SK-N-SH treated with all-trans-retinoic acid at 6 μM for 48 hours (cell line): ENCODE data around the gene SIRPB2.

Source experiments
- ARNTL ChIP-seq: fragments of 450-650 bp; formaldehyde crosslinking; IDR thresholded peaks from 2 replicates; pipeline ENCODE4 v1.5.0; 2020; ENCODE audit warnings: low read depth, mild to moderate bottlenecking, moderate library complexity, borderline replicate concordance
- BACH2 ChIP-seq: fragments of 250-450 bp; sonication (Bioruptor Pico); IDR thresholded peaks from 2 replicates; pipeline ENCODE4 v1.9.0; 2021; ENCODE audit warnings: mild to moderate bottlenecking, borderline replicate concordance
- SNAI2 ChIP-seq: fragments of 250-450 bp; sonication (Bioruptor Pico); IDR thresholded peaks from 2 replicates; pipeline ENCODE4 v1.5.0; 2020; ENCODE audit warnings: mild to moderate bottlenecking, moderate library complexity
- ZFP30 ChIP-seq: fragments of 450-650 bp; formaldehyde crosslinking; IDR thresholded peaks from 2 replicates; pipeline ENCODE4 v1.5.0; 2022; ENCODE audit warnings: mild to moderate bottlenecking, moderate library complexity
- ZNF8 ChIP-seq: fragments of 450-650 bp; formaldehyde crosslinking; IDR thresholded peaks from 2 replicates; pipeline ENCODE4 v1.5.0; 2020; ENCODE audit warnings: mild to moderate bottlenecking, moderate library complexity

GRCh38 chr20:1537731-1538058, 46.5 kb upstream of the SIRPB2 start:
- TF ChIP-seq ZNF8 (CRISPR knock-in tag), result no peak
- no peak for TF ChIP-seq BACH2 (CRISPR knock-in tag)
- TF ChIP-seq ARNTL (CRISPR knock-in tag), result no peak
- TF ChIP-seq ZFP30, result no peak
- no peak for TF ChIP-seq SNAI2 (CRISPR knock-in tag)
